Stimulated activated CD8-positive, alpha-beta memory T cell treated with anti-CD3 and anti-CD28 coated beads, Interleukin-12 subunit alpha, Interleukin-12 subunit beta, amount 100 ng/mL, for 4 hours (primary cell): ENCODE results near the gene DLGAP1.
"Not testable (repeated sequence)": the region's sequence is repeated elsewhere in the genome, so short reads cannot be mapped to it uniquely, and the experiment has no call there.

Source experiments
- DNase-seq: peaks from one replicate; pipeline ENCODE4 v3.0.0-alpha.2; 2020; ENCODE audit warnings: low read depth

The DLGAP1 gene

DNA sequence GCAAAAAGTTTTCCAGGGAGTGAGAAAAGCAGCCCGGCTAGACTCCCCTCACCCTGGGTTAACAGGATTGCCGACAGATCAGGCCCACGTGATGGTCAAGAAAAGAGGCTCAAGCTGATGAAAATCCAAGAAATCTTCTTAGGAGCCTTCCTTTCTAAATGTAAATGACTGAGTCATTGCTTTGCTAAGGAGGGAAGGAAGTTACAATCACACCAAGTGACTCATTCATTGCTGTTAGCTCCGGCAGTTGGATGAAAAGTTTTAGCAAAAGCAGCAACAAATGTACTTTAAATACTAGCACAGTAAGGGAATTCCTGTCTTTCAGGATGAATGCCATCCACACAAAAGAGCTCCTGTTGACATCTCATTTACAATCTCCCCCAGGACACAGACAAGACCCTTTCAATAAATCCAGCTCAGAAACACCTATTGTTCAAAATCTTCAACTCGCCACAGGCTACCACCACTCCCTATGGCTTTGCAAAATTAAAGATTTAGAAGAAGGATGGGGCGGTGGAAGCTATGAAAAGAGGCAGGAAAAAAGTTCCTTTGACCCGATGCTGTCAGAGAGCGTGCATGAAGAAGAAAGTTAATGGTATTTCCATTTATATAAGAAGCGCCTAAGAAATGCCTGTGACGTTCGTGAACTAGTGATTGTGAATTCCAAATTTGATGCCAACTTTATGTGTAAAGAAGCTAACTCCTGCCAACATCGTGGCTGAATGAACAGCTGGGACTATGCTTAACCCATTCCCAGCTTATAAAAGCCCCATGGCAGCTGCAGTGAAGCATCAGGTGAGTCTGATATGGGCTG, 851.5 kb downstream of the DLGAP1 start:
- no peak for DNase-seq

DNA sequence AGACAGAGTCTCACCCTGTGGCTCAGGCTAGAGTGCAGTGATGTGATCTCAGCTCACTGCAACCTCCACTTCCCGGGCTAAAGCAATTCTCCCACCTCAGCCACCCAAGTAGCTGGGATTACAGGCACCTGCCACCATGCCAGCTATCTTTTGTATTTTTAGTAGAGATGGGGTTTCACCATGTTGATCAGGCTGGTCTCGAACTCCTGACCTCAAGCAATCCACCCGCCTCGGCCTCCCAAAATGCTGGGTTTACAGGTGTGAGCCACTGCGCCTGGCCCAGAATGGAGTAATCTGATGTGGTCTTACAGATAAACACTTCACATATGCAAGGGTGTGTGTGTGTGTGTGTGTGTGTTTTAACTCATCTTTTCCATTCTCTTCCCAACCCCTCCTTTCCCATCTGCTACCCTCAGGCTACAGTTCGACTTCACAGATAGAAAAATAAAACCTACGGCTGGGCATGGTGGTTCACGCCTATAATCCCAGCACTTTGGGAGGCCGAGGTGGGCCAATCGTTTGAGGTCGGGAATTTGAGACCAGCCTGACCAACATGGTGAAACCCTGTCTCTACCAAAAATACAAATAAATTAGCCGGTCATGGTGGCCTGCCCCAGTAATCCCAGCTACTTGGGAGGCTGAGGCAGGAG, 853.9 kb downstream of the DLGAP1 start:
- not testable (repeated sequence) for DNase-seq

- DNase-seq = no peak
These were observed 855.2 kb downstream of the DLGAP1 start for GRCh38 chr18:3599861-3600260.

- no peak for DNase-seq
These were observed 855.9 kb downstream of the DLGAP1 start for GRCh38 chr18:3599195-3599594.

GRCh38 chr18:3598581-3598980, 856.5 kb downstream of the DLGAP1 start:
- DNase-seq = no peak

DNA sequence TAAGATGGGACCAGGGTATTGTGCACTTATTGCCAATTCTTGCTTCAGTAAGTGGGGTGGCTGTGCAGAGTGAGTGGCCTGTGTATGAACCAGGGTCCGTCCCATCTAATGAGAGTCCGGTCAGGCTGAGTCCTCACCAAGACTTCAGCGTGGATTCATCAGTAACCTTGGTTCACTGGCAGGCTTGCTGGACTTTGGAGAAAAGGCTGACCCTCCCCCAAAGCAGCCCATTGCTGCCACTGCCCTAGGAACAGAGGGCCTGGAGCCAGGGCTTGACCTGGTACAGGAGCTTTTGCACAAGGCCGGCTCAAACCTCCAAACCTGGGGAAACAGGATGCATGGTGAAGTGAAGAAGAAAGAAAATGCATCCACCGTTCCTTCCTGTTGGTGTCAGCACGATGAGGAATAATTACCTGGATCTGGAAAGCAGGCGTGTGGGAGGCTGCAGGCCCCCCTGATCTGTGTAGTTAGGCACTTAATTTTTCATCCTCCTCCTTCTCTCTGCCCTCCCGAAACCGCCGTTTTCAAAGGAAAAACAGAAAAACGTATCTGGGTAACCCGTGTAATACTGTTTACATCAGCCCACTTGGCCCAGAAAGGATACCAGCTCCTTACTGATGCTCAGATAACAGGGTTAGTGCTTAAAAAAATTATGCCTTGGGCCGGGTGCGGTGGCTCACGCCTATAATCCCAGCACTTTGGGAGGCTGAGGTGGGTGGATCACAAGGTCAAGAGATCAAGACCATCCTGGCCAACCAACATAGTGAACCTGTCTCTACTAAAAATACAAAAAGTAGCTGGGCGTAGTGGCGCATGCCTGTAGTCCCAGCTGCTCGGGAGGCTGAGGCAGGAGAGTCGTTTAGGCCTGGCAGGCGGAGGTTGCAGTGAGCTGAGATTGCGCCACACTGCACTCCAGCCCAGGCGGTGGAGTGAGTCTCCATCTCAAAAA, 857.4 kb downstream of the DLGAP1 start:
- no peak for DNase-seq

DNA sequence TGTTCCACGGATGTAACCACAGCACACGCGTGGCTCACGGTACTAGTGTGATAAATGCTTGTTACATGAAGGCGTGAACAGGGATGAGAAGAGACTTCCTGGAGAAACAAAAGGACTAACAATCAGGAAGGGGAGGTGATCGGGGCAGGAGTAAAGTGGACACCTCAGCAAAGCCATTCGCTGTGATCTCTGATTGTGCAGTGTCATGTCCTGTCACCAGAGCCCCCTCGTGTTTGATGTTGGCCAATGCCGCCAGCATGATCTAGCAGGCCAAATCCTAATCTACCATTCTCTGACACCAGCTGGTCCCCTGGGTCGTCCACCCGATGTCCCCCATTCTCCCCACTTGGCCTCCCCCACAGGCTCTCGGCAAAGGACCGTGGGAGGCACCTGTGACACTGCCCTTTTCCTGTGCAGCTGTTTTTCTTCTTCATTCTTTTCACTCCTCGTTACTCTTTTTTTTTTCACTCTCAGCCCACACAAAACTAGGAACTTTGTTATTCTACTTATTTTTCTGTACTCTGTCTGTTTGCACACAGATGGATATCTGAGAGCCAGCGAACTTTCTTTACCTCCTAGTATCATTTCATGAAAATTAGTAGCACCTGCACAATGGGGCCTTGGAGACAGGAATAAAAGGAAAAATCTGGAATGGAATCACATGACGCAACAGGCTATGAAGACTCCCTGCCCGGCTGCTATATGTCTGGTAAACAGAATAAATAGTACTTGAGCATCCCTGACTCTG, 858.3 kb downstream of the DLGAP1 start:
- DNase-seq = no peak

GRCh38 chr18:3596324-3596636, 858.8 kb downstream of the DLGAP1 start:
- DNase-seq = no peak

DNA sequence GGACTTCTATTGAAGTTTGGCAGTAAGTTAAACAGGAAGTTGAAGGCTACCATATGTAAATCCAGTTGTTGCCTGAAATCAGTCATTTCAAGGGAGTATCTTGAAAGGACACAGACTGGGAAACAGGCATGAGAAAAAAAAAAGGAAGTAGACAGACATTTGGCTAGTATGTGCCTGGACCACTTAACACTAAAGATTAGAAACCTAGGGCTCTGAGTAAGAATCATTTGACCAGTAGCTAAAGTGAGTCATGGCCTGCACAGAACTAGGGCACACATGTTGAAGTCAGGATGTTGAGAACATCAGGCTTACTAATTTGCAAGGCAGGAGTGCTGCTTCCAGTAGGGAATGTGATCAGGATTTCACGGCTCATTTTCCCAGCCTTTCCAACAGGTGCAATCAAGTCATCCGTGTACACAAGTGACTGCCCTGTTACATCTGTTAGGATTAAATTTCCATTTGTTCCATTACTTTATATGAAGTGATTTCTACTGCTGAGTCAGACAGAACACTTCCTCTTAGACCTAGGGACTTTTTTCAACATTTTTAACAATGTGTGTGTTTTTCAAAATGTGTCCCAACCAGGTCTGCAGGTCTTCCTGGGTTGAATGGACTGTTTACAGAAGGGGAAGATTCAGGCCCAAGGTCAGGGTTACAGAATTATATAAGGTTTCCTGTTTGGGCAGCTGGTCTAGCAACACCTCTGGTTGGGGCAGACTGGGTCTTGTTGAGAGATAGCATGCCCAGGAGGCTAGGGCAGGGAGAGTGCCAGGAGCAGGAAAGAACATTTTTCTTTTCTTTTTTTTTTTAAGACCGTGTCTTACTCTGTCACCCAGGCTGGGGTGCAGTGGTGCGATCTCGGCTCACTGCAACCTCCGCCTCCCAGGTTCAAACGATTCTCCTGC, 859.5 kb downstream of the DLGAP1 start:
- no peak for DNase-seq

- no peak for DNase-seq
These were observed 860.2 kb downstream of the DLGAP1 start for GRCh38 chr18:3594760-3595368.

DNA sequence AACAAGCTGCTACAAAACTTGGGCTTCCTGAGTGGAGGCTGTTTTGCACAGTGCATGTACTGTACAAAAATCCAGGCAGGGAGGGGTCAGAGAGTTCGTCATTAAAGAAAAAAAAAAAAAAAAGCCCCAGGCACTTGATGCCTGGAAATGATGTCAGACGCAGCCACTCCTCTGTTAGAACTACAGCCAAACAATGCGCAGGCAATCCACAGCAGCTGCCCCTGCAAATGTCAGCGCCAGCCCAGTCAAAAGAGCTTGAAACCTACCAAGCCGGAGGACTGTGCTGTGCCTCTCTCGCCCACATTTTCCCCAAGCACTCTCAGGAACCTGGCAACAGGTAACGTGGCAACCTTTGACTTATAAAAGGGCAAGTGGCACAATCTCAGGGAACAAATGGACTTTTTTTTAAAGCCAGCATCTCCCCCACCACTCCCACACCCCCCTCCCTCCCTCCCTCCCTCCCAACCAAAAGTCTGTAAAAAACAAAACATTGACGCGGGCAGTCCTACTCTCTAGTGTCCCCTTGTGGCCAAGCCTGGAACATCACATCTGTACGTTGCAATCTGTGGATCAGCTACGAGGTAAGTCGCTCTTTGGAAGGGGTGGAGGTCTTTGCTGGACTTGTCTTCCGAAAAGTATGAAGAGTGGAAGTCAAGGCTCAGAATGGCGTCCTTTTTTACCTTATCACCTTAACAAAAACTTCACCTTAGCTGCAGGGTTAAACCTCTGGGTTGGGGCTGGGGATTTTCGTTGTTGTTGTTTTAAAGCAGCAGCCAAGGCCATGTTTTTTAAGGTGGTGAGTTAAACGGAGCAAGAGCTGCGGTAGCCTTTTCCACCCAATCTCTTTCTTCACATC, 861.0 kb downstream of the DLGAP1 start:
- DNase-seq = peak; percentile 70

- DNase-seq = no peak
These were observed 861.7 kb downstream of the DLGAP1 start for GRCh38 chr18:3593381-3593903.

DNA sequence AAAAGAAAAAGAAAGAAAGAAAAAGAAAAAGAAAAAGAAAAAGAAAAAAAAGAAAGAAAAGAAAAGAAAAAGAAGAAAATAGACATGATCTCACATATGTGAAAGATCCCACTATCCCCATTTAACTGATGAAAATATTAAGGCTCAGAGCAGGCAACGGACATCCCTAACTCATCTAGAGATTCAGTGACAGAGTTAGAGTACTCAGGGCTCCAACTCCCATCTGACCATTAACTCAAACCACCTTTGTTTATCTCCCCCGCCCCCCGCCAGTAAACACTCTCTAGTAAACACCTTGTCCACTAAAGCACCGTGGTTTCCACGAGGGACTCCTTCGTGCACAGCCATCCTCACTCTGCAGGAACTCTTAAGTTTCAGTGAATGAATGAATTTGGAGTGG, 862.2 kb downstream of the DLGAP1 start:
- no peak for DNase-seq

DNA sequence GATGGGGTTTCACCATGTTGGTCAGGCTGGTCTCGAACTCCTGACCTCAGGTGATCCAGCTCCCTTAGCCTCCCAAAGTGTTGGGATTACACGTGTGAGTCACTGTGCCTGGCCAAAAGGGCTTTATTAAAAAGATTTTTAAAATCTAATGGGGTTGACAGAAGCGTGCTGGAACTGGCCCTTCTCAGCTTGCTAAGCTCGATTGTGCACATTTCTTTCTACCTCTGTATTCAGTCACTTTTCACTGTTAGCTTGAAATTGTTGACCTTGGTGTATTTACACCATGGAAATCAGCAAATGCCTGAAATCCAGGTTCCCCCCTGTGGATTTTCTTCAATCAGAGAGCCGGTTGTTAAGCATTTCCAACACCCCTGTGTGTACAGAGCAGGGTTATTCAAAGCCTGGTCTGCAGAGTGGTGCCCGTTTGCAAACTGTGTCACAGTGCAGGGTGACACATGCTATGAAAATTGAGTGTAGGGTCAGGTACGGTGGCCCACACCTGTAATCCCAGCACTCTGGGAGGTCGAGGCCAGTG, 864.9 kb downstream of the DLGAP1 start:
- no peak for DNase-seq

DNA sequence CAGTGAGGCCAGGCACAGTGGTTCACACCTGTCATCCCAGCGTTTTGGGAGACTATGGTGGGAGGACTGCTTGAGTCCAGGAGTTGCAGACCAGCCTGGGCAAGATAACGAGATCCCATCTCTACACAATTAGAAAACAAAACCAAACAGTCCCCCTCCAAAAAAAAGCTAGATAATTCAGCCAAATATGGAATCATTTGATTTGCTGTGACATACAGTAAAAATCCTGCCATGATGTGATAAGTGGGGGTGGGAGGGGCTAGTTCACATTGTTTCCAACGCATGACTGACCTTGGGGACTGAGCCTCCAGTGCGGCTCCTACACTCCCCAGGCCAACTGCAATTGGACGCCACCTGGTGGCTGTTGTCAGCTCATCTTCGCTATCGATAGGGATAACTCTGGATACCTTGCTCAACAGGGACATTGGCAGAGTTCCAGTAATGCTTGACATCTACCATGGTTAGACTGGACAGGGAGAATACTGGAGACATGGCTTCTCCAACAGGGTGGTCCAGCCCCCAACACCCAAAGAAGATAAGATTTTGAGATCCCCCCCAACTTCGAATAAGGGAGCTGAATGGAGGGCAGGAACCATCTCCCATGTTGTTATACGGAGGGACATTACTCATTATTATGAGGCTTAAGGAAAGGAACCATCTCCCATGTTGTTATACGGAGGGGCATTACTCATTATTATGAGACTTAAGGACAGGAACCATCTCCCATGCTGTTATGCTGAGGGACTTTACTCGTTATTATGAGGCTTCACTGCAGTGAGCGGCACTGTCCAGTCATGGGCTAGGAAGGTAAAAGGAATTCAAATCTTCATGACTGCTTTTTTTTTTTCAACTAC, 869.2 kb downstream of the DLGAP1 start:
- no peak for DNase-seq

DNA sequence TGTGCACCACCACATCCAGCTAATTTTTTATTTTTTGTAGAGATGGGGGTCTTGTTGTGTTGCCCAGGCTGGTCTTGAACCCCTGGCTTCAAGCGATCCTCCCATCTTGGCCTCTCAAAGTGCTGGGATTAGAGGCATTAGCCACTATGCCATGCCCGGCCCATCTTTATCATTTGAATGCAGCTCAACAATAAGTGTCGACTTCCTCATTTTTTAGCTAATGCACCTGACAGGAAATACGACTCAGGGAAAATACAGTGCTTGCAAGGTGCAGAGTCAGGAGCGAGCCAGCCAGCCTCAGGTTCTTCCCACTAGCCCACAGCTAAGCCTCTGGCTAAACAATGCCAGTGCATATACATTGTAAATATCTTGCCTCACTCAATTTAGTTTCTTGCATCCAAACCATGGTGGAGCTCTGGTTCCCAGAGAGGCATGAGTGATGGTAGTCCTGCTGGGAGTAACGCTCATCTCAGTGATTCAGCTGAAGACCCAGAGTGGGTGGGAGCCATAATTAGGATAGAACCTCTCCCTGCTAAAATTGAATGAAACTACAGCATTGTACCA, 870.1 kb downstream of the DLGAP1 start:
- no peak for DNase-seq

DNA sequence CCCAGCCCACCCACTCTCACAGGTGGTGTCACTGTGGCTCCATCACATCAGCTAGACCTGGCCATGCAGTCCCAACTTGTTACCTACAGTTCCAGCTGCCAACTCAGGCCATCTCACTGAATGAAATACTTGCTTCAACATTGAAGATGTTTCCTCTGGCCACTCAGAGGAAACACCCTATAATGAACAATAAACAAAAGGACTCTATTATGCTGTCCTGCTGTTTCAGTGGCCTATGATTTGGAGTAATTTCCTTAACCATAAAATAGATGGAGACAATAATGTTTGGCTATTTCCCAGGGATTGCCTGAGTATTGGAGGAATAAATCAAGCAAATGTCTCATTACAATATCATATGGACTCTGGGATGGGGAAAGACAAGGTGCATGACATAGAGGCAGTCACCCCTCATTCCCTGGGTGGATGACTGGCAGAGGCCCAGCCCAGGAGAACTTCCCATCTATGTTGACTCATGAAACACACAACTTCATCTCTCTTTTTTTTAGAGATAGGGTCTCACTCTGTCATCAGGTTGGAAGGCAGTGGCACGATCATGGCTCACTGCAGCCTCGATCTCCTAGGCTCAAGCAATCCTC, 870.7 kb downstream of the DLGAP1 start:
- no peak for DNase-seq
